Inflammatory macrophage treated with lipopolysaccharide for 4 hours (primary cell): ENCODE data around the gene PTTG1.

Experiments used
- DNase-seq: peaks from one replicate; pipeline ENCODE4 v3.0.0-alpha.2; 2020

PTTG1 gene

GRCh38 chr5:160456480-160457177 is 35.0 kb downstream of the PTTG1 start:
- DNase-seq, result no peak

- DNase-seq, result no peak
These were observed 35.6 kb downstream of the PTTG1 start for GRCh38 chr5:160457252-160457651.

GRCh38 chr5:160458806-160459800 is 37.4 kb downstream of the PTTG1 start:
- DNase-seq, result peak; percentile 92

- no peak for DNase-seq
These were observed 38.9 kb downstream of the PTTG1 start for GRCh38 chr5:160460377-160461049.

GRCh38 chr5:160461378-160461777 is 39.7 kb downstream of the PTTG1 start:
- DNase-seq, result no peak

- no peak for DNase-seq
These were observed 40.5 kb downstream of the PTTG1 start for GRCh38 chr5:160462167-160462566.

GRCh38 chr5:160463227-160463626 is 41.6 kb downstream of the PTTG1 start:
- no peak for DNase-seq

- DNase-seq, result peak; percentile 64
These were observed 42.2 kb downstream of the PTTG1 start for GRCh38 chr5:160463740-160464465.

GRCh38 chr5:160464466-160464797 is 42.8 kb downstream of the PTTG1 start:
- no peak for DNase-seq

GRCh38 chr5:160466116-160466515 is 44.5 kb downstream of the PTTG1 start:
- DNase-seq, result no peak

- DNase-seq, result no peak
These were observed 45.4 kb downstream of the PTTG1 start for GRCh38 chr5:160466889-160467554.

- DNase-seq, result peak; percentile 97
These were observed 46.1 kb downstream of the PTTG1 start for GRCh38 chr5:160467555-160468362.

- DNase-seq, result no peak
These were observed 46.8 kb downstream of the PTTG1 start for GRCh38 chr5:160468363-160468975.

GRCh38 chr5:160469156-160470144 is 47.8 kb downstream of the PTTG1 start:
- DNase-seq, result no peak

GRCh38 chr5:160470437-160471361 is 49.0 kb downstream of the PTTG1 start:
- no peak for DNase-seq

- no peak for DNase-seq
These were observed 50.1 kb downstream of the PTTG1 start for GRCh38 chr5:160471761-160472160.

GRCh38 chr5:160472482-160472881 is 50.8 kb downstream of the PTTG1 start:
- DNase-seq, result no peak

GRCh38 chr5:160473681-160474080 is 52.0 kb downstream of the PTTG1 start:
- no peak for DNase-seq
